Epithelial cell of esophagus (primary cell): ENCODE measurements around the gene SUMF2.
"Not testable (repeated sequence)": the region's sequence is repeated elsewhere in the genome, so short reads cannot be mapped to it uniquely, and the experiment has no call there.

Source experiments
- DNase-seq: peaks from one replicate; pipeline ENCODE4 v3.0.0; 2010; ENCODE audit warnings: low read depth
- H3K4me3 ChIP-seq: 2 replicates; pipeline ENCODE4 v1.5.1; 2011; ENCODE audit warnings: mild to moderate bottlenecking, low read length, control low read depth
- TF ChIP-seq, protein P1 (sequence below): IDR thresholded peaks from 2 replicates; pipeline ENCODE4 v1.5.1; 2011; ENCODE audit warnings: low read depth, mild to moderate bottlenecking, low read length, control low read depth, inconsistent platforms; ENCODE audit not compliant: insufficient read depth; ENCODE audit errors: missing control alignments

Gene SUMF2

DNA sequence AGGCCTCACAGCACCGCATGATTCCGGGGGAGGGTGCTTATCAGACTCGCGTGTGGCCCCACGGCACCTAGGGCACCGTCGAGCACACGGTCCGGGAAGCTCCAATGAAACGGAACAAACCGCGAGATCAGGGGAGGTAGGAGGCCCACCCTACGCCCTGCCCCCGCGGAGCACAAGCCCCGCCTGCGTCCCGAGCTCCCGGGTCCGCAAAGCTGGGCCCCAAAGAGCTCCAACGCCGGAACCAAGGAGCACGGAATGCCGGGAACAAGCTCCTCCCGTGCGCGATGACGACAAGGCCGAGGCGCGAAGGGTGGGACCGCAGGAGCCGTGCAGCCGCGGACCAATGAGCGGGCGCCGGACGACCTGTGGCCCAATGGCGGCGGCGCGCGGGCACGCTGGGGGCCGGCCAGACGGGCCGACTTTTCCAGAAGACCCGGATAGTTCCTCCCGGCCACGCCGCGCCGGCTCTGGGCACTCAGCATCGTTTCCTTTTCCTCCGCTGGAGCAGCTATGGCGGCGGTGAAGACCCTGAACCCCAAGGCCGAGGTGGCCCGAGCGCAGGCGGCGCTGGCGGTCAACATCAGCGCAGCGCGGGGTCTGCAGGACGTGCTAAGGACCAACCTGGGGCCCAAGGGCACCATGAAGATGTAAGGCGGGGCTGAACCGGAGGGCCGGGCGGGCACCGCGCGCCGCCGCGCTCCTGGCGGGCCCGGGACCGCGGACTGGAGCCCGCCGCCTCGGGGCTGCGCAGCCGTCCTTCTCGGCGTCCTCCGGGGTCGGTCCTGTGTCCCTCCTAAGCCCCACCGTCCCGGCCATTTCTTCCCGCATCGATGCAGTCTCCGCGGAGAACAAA, 12.5 kb upstream of the SUMF2 start, which contains the start of the genes CCT6A and PSPH:
TSS of gene CCT6A (plus strand) at position 427 of the 853 bp plus-strand sequence. CDS start at position 511, 84 bp downstream.
TSS of gene PSPH (minus strand) at position 106 of the 853 bp plus-strand sequence. CDS start 30,232 bp downstream, outside the sequence.
- TF ChIP-seq, protein P1, sequence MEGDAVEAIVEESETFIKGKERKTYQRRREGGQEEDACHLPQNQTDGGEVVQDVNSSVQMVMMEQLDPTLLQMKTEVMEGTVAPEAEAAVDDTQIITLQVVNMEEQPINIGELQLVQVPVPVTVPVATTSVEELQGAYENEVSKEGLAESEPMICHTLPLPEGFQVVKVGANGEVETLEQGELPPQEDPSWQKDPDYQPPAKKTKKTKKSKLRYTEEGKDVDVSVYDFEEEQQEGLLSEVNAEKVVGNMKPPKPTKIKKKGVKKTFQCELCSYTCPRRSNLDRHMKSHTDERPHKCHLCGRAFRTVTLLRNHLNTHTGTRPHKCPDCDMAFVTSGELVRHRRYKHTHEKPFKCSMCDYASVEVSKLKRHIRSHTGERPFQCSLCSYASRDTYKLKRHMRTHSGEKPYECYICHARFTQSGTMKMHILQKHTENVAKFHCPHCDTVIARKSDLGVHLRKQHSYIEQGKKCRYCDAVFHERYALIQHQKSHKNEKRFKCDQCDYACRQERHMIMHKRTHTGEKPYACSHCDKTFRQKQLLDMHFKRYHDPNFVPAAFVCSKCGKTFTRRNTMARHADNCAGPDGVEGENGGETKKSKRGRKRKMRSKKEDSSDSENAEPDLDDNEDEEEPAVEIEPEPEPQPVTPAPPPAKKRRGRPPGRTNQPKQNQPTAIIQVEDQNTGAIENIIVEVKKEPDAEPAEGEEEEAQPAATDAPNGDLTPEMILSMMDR: no peak
- peak; percentile 99 for DNase-seq

DNA sequence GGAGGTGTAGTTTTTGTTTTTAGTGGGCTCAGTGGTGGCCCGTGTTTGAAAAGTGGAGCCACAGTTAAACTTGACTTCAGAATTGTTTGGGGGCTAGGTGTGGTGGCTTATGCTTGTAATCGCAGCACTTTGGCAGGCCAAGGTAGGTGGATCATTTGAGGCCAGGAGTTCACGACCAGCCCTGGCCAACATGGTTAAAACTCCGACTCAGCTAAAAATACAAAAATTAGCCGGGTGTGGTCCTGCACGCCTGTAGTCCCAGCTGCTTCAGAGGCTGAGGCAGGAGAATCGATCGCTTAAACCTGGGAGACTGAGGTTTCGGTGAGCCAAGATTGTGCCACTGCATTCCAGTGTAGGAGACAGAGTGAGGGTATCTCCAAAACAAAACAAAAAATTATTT, 10.7 kb upstream of the SUMF2 start:
- TF ChIP-seq, protein P1: no peak
- no peak overlapping the region for H3K4me3 ChIP-seq

More for the DNA sequence above, 12.5 kb upstream of the SUMF2 start, which contains the start of the genes CCT6A and PSPH:
- peak within 1 kb of the TSS; percentile 94 for H3K4me3 ChIP-seq

DNA sequence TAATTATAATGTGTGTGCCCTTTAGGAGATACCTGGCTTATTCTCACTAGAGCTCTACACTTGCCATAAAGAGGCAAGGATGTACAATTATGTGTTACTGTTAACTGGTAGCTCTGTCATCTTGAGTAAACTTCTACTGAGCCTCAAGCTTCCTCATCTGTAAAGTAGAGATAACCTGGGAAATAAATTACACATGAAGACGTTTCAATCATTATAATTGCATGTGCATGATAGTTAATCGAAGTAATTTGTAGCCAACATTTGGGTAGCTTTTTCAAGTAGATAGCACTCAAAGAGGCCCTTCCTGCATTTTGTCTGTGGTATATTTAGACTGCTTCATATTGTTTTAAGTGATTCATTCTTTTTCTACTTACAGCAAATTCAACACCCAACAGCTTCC, 10.1 kb upstream of the SUMF2 start:
- TF ChIP-seq, protein P1: no peak
- no peak overlapping the region for H3K4me3 ChIP-seq
- DNase-seq: no peak

More for the DNA sequence above, 10.7 kb upstream of the SUMF2 start:
- no peak for DNase-seq

DNA sequence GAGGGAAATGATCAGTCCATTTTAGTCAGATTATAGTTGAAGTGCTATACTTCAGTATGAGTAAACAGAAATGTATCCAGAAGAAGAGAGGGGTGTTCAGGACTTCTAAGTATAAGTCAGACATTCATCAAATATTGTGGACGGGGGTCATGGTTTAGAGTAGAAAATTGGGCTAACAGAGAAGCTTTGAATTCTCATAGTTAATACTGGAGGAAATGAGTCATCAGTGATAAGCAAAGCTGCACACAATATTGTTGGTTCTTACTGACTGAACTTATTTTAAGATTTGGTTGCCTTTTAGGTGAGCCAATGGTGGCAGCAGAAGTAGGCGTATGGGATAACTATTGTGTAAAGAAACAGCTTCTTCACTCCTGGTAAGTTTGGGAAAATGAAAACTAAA, 1.7 kb upstream of the SUMF2 start:
- no peak overlapping the region for H3K4me3 ChIP-seq
- TF ChIP-seq, protein P1: no peak
- DNase-seq: no peak

DNA sequence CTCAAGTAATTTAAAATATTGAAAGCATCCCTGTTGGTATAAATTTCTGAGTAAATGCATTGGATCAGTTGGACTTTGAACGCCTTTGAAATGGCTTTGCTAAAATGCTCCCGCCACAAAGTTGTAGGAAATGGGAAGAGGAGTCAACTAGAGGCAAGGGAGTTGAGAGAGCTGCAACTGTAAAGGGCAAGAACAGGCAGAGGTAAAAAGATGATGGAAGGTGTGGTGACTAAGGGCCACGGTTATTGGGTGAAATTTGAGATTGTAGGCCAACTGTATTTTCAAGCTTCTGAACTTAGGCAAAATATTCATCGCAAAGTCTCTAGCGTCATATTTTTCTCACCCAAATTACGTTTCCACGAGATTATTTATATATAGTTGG, 595 bp upstream of the SUMF2 start:
- H3K4me3 ChIP-seq: no peak overlapping the region
- TF ChIP-seq, protein P1: no peak
- DNase-seq: no peak

DNA sequence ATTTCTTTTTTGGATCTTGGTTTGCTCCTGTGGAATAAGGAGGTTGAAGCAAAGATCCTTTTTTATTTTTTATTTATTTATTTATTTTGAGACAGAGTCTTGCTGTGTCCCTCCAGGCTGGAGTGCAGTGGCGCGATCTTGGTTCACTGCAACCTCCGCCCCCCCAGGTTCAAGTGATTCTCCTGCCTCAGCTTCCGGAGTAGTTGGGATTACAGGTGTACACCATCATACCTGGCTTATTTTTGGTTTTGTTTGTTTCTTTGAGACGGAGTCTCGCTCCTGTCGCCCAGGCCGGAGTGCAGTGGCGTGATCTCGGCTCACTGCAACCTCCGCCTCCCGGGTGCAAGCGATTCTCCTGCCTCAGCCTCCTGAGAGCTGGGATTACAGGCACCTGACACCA, 2.3 kb downstream of the SUMF2 start:
- DNase-seq, H3K4me3 ChIP-seq: not testable (repeated sequence)

DNA sequence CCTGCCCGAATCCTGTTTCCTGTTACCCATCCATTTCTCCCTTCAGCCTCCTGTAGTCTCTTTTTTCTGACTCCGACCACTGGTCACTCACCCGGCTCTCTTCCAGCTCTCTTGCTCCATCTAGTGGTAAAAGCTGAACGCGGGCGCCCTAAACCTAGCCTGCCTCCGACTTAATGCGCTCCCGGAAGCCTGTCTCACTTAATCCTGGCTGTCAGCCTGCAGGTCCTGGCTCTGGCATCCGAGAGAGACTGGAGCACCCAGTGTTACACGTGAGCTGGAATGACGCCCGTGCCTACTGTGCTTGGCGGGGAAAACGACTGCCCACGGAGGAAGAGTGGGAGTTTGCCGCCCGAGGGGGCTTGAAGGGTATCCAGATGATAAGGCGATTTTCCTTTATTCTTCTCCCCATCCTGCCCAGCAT, 10.3 kb downstream of the SUMF2 start:
- no peak overlapping the region for H3K4me3 ChIP-seq
- peak; percentile 80 for DNase-seq
- TF ChIP-seq, protein P1: peak; percentile 93
